Cerebellar cortex (tissue), 1 donor: ENCODE results near the gene CCNY.
A peak's percentile ranks its signal among the peaks of the same experiment; 100 is the strongest.

Source experiments
- DNase-seq: peaks from one replicate; pipeline ENCODE4 v3.0.0-alpha.2; 2015; ENCODE audit warnings: low spot score

The CCNY gene

GRCh38 chr10:35452847-35453246, 116.5 kb downstream of the CCNY start:
- DNase-seq: no peak

- no peak for DNase-seq
Measured at GRCh38 chr10:35453855-35454532, 117.7 kb downstream of the CCNY start.

GRCh38 chr10:35456153-35456720, 119.9 kb downstream of the CCNY start:
- DNase-seq: no peak

GRCh38 chr10:35456784-35457183, 120.5 kb downstream of the CCNY start:
- DNase-seq: no peak

GRCh38 chr10:35458500-35459448, 122.5 kb downstream of the CCNY start:
- no peak for DNase-seq

GRCh38 chr10:35459449-35459847, 123.1 kb downstream of the CCNY start:
- no peak for DNase-seq

GRCh38 chr10:35460852-35461460, 124.6 kb downstream of the CCNY start:
- DNase-seq: no peak

- DNase-seq: no peak
Measured at GRCh38 chr10:35462491-35462934, 126.2 kb downstream of the CCNY start.

GRCh38 chr10:35463105-35463867, 127.0 kb downstream of the CCNY start:
- DNase-seq: no peak

GRCh38 chr10:35463878-35464277, 127.6 kb downstream of the CCNY start:
- DNase-seq: no peak

GRCh38 chr10:35464825-35465456, 128.6 kb downstream of the CCNY start:
- DNase-seq: no peak

GRCh38 chr10:35465673-35466072, 129.4 kb downstream of the CCNY start:
- peak; percentile 30 for DNase-seq

- DNase-seq: no peak
Measured at GRCh38 chr10:35466170-35466569, 129.9 kb downstream of the CCNY start.

- no peak for DNase-seq
Measured at GRCh38 chr10:35466661-35467060, 130.4 kb downstream of the CCNY start.

GRCh38 chr10:35467186-35467585, 130.9 kb downstream of the CCNY start:
- DNase-seq: no peak

GRCh38 chr10:35470248-35470924, 134.1 kb downstream of the CCNY start:
- DNase-seq: no peak

GRCh38 chr10:35470925-35471315, 134.6 kb downstream of the CCNY start:
- DNase-seq: no peak

GRCh38 chr10:35471435-35471834, 135.1 kb downstream of the CCNY start:
- DNase-seq: no peak

- no peak for DNase-seq
Measured at GRCh38 chr10:35480142-35480541, 143.8 kb downstream of the CCNY start.

- DNase-seq: no peak
Measured at GRCh38 chr10:35481413-35481812, 145.1 kb downstream of the CCNY start.
